ENCODE results near the gene EPHA8.

EPHA8 gene

DNA sequence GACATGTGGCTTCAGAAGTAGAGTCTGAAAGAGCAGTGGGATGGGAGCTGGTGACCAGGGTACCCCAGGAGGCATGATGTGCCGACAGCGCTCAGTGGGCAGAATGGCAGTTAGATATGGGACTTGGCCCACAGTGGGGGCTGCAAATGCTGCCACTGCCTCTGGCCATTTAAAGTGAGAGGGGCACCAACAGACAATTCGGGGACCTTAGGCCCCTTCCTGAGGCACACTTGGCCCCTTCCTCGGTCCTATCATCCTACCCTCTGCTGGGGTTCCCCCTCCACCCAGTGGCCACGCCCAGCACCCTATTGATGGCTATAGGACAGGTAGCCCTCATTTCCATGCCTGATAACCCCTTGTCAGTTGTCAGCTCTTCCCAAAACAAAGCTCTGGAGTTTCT is 36.6 kb upstream of the EPHA8 start:
- H3K9me3 ChIP-seq (ENCODE audit: control insufficient read depth, low read length) = no peaks in the 10 kb centered on the region
- H3K27me3 ChIP-seq (replicated peaks; ENCODE audit: control insufficient read depth, insufficient read depth, low read length) = no peaks in the 10 kb centered on the region
- no peak overlapping the region for H3K4me3 ChIP-seq (ENCODE audit: low read length)
- H3K4me1 ChIP-seq (ENCODE audit: control insufficient read depth, insufficient read depth, low read length) = peaks cover 11% of the 10 kb centered on the region
- H3K9ac ChIP-seq (ENCODE audit: low read length) = no peak overlapping the region
- DNase-seq (ENCODE audit: low read depth) = no peak
- H3K36me3 ChIP-seq (ENCODE audit: control insufficient read depth, insufficient read depth, low read length, severe bottlenecking) = peaks cover 53% of the 10 kb centered on the region

DNA sequence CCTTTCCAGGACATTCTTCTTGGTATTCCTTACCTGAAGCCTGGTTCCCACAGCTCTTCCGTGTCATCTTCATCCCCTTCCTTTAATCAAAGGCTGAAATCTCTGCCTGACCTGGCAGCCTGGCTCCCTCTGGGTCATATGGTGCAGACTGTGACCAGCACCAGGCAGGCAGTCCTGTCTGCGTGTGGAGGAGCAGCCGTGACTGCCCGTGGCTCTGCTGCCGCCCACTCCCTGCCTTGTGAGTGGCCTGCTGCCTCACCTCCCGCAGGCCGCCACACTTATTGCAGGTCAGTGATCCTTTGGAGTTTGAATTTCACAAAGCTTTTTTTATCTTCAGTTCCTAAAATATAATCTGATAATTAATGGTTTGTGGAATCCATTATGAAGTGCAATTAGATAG is 36.2 kb upstream of the EPHA8 start:
- no peak for DNase-seq (ENCODE audit: low read depth)
- H3K4me1 ChIP-seq (ENCODE audit: control insufficient read depth, insufficient read depth, low read length) = peaks cover 11% of the 10 kb centered on the region
- no peaks in the 10 kb centered on the region for H3K9me3 ChIP-seq (ENCODE audit: control insufficient read depth, low read length)
- no peak overlapping the region for H3K9ac ChIP-seq (ENCODE audit: low read length)
- no peaks in the 10 kb centered on the region for H3K27me3 ChIP-seq (replicated peaks; ENCODE audit: control insufficient read depth, insufficient read depth, low read length)
- no peak overlapping the region for H3K4me3 ChIP-seq (ENCODE audit: low read length)
- H3K36me3 ChIP-seq (ENCODE audit: control insufficient read depth, insufficient read depth, low read length, severe bottlenecking) = peaks cover 50% of the 10 kb centered on the region

DNA sequence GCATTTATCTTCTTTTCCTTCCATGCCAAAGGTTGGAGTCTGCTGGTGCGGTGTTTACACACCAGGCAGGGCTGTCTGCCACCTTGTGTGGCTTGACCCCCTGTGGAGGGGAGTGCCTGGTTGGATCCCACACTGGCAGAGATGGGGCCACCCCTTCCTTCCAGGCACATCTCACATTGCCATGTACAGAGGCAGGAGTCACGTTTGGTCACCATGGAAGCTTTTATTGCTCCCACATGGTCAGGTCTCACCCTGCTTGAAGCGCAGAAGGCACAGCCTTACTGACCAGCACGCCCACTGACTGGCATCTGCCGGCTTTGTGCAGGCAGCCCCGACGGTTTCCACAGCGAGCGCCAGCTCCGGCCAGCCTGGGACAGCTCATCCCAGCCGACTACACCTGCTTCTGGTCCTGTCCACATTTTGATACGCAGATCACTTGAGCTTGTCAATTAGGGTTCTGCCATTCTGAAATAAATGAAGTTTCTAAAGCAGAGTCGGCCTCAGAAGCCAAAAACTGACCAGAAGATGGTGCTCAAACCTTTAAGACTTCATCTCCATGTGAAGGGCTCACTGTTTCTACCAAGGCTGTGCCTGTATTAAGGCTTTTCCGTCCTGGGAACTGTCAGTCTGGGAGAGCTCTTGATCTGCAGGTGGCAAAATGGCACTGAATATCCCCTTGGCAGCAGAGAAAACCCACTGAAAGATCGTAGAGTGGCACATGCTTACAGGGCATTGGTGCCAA is 35.6 kb upstream of the EPHA8 start:
- no peak overlapping the region for H3K9ac ChIP-seq (ENCODE audit: low read length)
- peaks cover 45% of the 10 kb centered on the region for H3K36me3 ChIP-seq (ENCODE audit: control insufficient read depth, insufficient read depth, low read length, severe bottlenecking)
- H3K27me3 ChIP-seq (replicated peaks; ENCODE audit: control insufficient read depth, insufficient read depth, low read length) = no peaks in the 10 kb centered on the region
- DNase-seq (ENCODE audit: low read depth) = no peak
- H3K4me1 ChIP-seq (ENCODE audit: control insufficient read depth, insufficient read depth, low read length) = peaks cover 11% of the 10 kb centered on the region
- H3K4me3 ChIP-seq (ENCODE audit: low read length) = no peak overlapping the region
- no peaks in the 10 kb centered on the region for H3K9me3 ChIP-seq (ENCODE audit: control insufficient read depth, low read length)

DNA sequence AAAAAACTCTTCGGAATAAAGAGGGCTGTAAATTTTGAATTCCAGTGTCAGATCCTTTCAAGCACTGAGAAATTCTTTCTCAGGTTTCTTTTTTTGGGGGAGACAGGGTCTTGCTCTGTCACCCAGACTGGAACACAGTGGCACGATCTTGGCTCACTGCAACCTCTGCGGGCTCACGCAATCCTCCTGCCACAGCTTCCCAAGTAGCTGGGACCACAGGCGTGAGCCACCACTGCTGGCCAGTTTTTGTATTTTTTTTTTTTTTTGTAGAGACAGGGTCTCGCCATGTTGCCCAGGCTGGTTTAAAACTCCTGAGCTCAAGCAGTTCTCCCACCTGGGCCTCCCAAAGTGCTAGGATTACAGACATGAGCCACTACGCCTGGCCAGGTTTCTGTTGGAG is 34.8 kb upstream of the EPHA8 start:
- H3K27me3 ChIP-seq (replicated peaks; ENCODE audit: control insufficient read depth, insufficient read depth, low read length) = no peaks in the 10 kb centered on the region
- H3K4me3 ChIP-seq (ENCODE audit: low read length) = no peak overlapping the region
- no peak for DNase-seq (ENCODE audit: low read depth)
- H3K9ac ChIP-seq (ENCODE audit: low read length) = no peak overlapping the region
- peaks cover 41% of the 10 kb centered on the region for H3K36me3 ChIP-seq (ENCODE audit: control insufficient read depth, insufficient read depth, low read length, severe bottlenecking)
- peaks cover 11% of the 10 kb centered on the region for H3K4me1 ChIP-seq (ENCODE audit: control insufficient read depth, insufficient read depth, low read length)
- H3K9me3 ChIP-seq (ENCODE audit: control insufficient read depth, low read length) = no peaks in the 10 kb centered on the region

DNA sequence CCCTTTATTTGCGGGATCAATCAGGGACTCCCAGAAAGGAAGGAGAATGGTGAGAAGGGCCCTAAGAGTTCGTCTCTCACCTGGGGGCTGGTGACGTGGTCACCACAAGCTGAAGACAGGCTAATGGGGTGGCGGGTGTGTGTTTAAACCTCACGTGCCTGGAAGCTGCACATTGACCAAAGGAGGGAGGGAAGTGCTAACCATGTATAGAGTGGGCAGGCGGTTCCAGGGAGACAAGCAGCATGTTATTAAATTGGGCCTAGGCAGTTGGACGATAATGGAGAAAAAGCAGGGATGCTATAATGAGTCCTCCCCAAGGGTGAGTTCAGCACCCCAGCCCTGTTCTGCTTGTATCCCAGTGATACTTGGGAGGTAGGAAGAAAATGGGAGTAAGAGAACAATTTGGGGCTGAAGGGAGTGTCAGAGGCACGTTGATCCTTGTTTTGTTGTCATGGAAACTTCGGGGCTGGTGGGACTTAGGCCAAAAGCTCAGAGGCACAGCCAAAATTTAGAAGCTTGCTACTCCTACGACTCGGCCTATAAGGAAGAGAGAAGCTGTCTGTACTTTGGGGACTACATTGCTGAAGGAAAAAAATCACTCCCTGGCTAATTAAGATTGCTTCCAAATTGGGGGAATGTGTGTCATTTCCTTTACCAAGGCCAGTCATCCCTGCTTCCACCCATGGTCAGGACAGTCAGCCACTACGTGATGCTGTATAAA is 33.2 kb upstream of the EPHA8 start:
- Histone ChIP-seq H3K27me3 (replicated peaks; ENCODE audit: control insufficient read depth, insufficient read depth, low read length) (no peaks in the 10 kb centered on the region), H3K9ac (ENCODE audit: low read length) (no peak overlapping the region), H3K4me3 (ENCODE audit: low read length) (no peak overlapping the region), H3K4me1 (ENCODE audit: control insufficient read depth, insufficient read depth, low read length) (peaks cover 11% of the 10 kb centered on the region), H3K36me3 (ENCODE audit: control insufficient read depth, insufficient read depth, low read length, severe bottlenecking) (peaks cover 25% of the 10 kb centered on the region), H3K9me3 (ENCODE audit: control insufficient read depth, low read length) (no peaks in the 10 kb centered on the region)
- peak; percentile 35 for DNase-seq (ENCODE audit: low read depth)

DNA sequence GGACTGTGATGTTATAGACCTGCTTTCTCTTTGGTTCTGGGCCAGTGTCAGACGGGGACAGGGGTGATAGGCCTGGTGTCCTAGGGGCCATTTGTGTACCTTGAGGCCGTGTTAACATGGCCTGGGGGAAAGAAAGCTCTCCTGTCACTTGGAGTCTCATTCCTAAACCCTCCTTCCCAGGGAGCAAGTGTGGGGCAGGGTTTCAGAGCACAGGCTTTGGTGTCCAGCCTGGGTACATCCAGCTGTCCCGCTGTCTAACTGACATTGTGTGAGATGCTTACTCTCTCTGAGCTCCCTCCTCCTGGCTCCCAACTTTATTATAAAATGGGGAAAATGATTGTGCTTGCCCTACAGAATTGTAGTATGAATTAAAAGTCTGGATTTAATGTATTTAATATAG is 32.6 kb upstream of the EPHA8 start:
- H3K9ac ChIP-seq (ENCODE audit: low read length) = no peak overlapping the region
- H3K9me3 ChIP-seq (ENCODE audit: control insufficient read depth, low read length) = no peaks in the 10 kb centered on the region
- DNase-seq (ENCODE audit: low read depth) = no peak
- H3K27me3 ChIP-seq (replicated peaks; ENCODE audit: control insufficient read depth, insufficient read depth, low read length) = no peaks in the 10 kb centered on the region
- H3K4me1 ChIP-seq (ENCODE audit: control insufficient read depth, insufficient read depth, low read length) = peaks cover 11% of the 10 kb centered on the region
- no peak overlapping the region for H3K4me3 ChIP-seq (ENCODE audit: low read length)
- peaks cover 18% of the 10 kb centered on the region for H3K36me3 ChIP-seq (ENCODE audit: control insufficient read depth, insufficient read depth, low read length, severe bottlenecking)

DNA sequence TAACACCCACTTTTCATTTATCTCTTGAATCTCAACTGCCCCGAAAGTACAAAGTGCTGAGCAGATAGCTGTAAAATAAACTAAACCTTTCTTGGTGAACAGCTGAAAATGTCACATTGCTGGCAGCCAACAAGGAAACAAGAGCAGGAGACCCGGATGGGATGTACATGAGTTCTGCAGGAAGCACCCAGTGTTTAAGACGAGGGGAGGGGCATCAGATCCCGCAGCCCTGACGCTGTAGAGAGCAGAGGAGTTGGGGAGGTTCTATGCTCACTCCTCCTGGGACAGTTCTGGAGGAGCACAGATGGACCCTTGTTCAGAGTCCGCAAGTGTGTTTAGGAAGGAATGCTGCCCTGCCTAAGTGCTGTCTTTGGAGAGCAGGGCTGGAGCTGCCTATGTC is 32.0 kb upstream of the EPHA8 start:
- DNase-seq (ENCODE audit: low read depth) = no peak
- no peaks in the 10 kb centered on the region for H3K9me3 ChIP-seq (ENCODE audit: control insufficient read depth, low read length)
- no peak overlapping the region for H3K9ac ChIP-seq (ENCODE audit: low read length)
- H3K4me1 ChIP-seq (ENCODE audit: control insufficient read depth, insufficient read depth, low read length) = peaks cover 11% of the 10 kb centered on the region
- H3K27me3 ChIP-seq (replicated peaks; ENCODE audit: control insufficient read depth, insufficient read depth, low read length) = no peaks in the 10 kb centered on the region
- peaks cover 14% of the 10 kb centered on the region for H3K36me3 ChIP-seq (ENCODE audit: control insufficient read depth, insufficient read depth, low read length, severe bottlenecking)
- H3K4me3 ChIP-seq (ENCODE audit: low read length) = no peak overlapping the region

DNA sequence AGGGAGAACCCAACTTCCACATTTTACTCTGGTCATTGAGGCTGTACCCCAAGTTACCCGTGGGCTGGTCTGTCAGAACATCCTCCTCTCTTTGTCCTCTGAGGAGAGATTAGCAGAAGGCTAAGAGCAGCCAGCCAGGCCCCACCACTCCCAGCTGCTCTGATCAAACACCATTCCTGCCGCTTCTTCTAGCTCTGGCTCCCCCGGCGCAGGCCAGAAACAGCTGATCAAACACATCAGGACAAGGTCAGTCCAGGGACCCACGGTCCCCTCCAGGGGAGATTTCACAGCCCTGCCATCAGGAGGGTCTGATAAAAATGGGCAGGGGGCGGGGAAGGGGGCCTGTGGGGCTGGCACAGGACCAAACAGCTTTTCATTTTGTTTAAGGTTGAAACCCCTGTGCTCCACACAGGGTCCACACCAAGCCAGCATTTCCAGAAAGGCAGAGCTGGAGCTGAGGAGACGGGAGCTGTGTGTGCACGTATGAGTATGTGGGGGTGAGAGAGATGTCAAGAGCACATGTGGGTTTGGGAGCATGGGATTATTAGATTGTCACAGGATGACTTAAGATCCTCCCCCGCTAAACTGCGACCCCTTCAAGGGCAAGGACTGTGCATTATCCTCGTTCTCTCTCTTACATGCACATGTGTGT is 29.9 kb upstream of the EPHA8 start:
- Histone ChIP-seq H3K36me3 (ENCODE audit: control insufficient read depth, insufficient read depth, low read length, severe bottlenecking) (no peaks in the 10 kb centered on the region), H3K4me1 (ENCODE audit: control insufficient read depth, insufficient read depth, low read length) (peaks cover 11% of the 10 kb centered on the region), H3K4me3 (ENCODE audit: low read length) (no peak overlapping the region), H3K9me3 (ENCODE audit: control insufficient read depth, low read length) (no peaks in the 10 kb centered on the region), H3K9ac (ENCODE audit: low read length) (no peak overlapping the region), H3K27me3 (replicated peaks; ENCODE audit: control insufficient read depth, insufficient read depth, low read length) (no peaks in the 10 kb centered on the region)
- no peak for DNase-seq (ENCODE audit: low read depth)

DNA sequence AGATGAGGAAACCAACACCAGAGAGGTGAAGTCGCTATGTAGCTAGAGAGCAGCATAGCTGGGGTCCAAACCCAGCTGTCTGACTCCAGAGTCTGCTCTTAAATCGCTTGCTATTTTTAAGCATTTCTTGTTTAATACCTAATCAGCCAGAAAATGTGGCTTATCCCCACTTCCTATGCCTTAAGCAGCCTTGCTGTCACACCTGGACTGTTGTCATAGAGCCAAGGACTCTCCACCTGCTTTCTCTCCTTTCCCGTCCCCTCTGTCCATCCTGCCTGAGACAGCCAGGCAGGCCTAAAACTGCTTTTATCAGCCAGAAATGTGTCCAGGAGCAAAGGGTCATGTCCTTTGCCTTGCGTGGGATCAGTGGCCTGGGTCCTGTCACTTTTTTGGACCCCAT is 28.3 kb upstream of the EPHA8 start:
- peaks cover 11% of the 10 kb centered on the region for H3K4me1 ChIP-seq (ENCODE audit: control insufficient read depth, insufficient read depth, low read length)
- H3K9me3 ChIP-seq (ENCODE audit: control insufficient read depth, low read length) = no peaks in the 10 kb centered on the region
- no peak for DNase-seq (ENCODE audit: low read depth)
- no peak overlapping the region for H3K9ac ChIP-seq (ENCODE audit: low read length)
- no peak overlapping the region for H3K4me3 ChIP-seq (ENCODE audit: low read length)
- H3K27me3 ChIP-seq (replicated peaks; ENCODE audit: control insufficient read depth, insufficient read depth, low read length) = no peaks in the 10 kb centered on the region
- H3K36me3 ChIP-seq (ENCODE audit: control insufficient read depth, insufficient read depth, low read length, severe bottlenecking) = no peaks in the 10 kb centered on the region

DNA sequence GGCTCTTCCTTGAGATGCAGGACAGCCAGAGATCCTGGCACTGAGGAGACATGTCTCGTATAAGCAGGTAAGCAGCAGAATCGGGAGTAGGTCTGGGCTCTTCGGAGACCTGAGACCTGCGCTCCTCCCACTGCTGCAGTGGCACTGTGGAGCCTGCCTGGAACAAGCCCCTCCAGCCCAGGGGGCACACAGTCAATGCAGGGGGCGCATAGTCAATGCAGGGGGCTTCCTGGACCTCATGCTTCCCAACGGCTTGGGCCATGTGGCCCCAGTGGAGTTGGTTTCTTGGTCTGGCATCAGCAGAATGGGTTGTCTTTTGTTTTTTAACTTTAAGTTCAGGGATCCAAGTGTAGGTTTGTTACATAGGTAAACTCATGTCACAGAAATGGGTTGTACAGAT is 27.9 kb upstream of the EPHA8 start:
- no peak for DNase-seq (ENCODE audit: low read depth)
- Histone ChIP-seq H3K36me3 (ENCODE audit: control insufficient read depth, insufficient read depth, low read length, severe bottlenecking) (no peaks in the 10 kb centered on the region), H3K27me3 (replicated peaks; ENCODE audit: control insufficient read depth, insufficient read depth, low read length) (no peaks in the 10 kb centered on the region), H3K4me1 (ENCODE audit: control insufficient read depth, insufficient read depth, low read length) (peaks cover 10% of the 10 kb centered on the region), H3K9me3 (ENCODE audit: control insufficient read depth, low read length) (no peaks in the 10 kb centered on the region), H3K4me3 (ENCODE audit: low read length) (no peak overlapping the region), H3K9ac (ENCODE audit: low read length) (no peak overlapping the region)

DNA sequence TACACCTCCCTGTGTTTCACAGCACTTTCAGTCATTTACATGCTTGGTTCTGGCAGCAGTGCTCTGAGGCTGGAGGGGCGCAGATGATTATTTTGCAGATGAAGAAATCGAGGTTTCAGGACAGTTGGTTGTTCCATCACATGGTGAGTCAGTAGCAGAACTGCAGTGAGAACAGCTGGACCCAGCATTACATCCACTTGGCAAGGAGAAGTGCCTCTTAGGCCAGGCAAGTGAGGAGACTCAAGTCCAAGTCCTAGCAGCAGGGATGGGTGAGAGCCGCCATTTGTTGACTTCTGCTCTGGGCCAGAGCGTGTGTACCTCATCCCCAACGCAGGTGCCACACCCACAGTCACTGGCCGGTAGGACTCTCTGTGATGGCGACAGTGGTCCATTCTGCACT is 26.8 kb upstream of the EPHA8 start:
- Histone ChIP-seq H3K4me3 (ENCODE audit: low read length) (no peak overlapping the region), H3K27me3 (replicated peaks; ENCODE audit: control insufficient read depth, insufficient read depth, low read length) (no peaks in the 10 kb centered on the region), H3K36me3 (ENCODE audit: control insufficient read depth, insufficient read depth, low read length, severe bottlenecking) (no peaks in the 10 kb centered on the region), H3K9me3 (ENCODE audit: control insufficient read depth, low read length) (no peaks in the 10 kb centered on the region), H3K9ac (ENCODE audit: low read length) (no peak overlapping the region), H3K4me1 (ENCODE audit: control insufficient read depth, insufficient read depth, low read length) (peaks cover 6% of the 10 kb centered on the region)
- no peak for DNase-seq (ENCODE audit: low read depth)
